PC-3 (cell line): ENCODE measurements around the gene SLC22A3. TPM values are rescaled to one million over a fixed set of nuclear protein-coding genes. Genes with fewer than 3 reads are reported as not detected.

Experiments used
- ATAC-seq: fragments of 200-7000 bp; cut with Tn5 transposase; 2 replicates; pipeline ENCODE4 v1.9.1; 2020; ENCODE audit warnings: mild to moderate bottlenecking, moderate library complexity
- BruUV-seq: library from RNA; stranded (reverse); fragments of 400-500 nt; replicated peaks from 2 replicates; lab custom pipeline; 2021; lab: Mats Ljungman, UMichigan
- CTCF ChIA-PET: fragments of 300-600 bp; sonication (Branson Sonifier 250); formaldehyde crosslinking; loops from one replicate; lab custom pipeline; 2022; ENCODE audit warnings: antibody characterized with exemption; lab: Charles Lee
- POLR2A ChIA-PET: fragments of 300-600 bp; sonication (Branson Sonifier 250); formaldehyde crosslinking; loops from one replicate; lab custom pipeline; 2022; ENCODE audit warnings: antibody characterized with exemption; ENCODE audit not compliant: unreplicated experiment; lab: Charles Lee
- DNase-seq: peaks from one replicate; pipeline ENCODE4 v3.0.0-alpha.2; 2015
- H2AFZ ChIP-seq: fragments of 300-600 bp; sonication (generic); 2 replicates; pipeline ENCODE4 v1.6.0; 2016; ENCODE audit warnings: antibody characterized with exemption, low read length
- H3F3A ChIP-seq: fragments of 300-600 bp; sonication (generic); one replicate; pipeline ENCODE4 v1.6.0; 2017; ENCODE audit warnings: antibody characterized with exemption, low read length, control low read depth, mild to moderate bottlenecking; ENCODE audit not compliant: unreplicated experiment
- H3K27ac ChIP-seq: fragments of 300-600 bp; sonication (generic); 2 replicates; pipeline ENCODE4 v1.5.1; 2016; ENCODE audit warnings: mild to moderate bottlenecking, low read length
- H3K27me3 ChIP-seq: fragments of 300-600 bp; sonication (generic); 2 replicates; pipeline ENCODE4 v1.6.1; 2016; ENCODE audit warnings: low read length, mixed read lengths
- H3K36me3 ChIP-seq: fragments of 300-600 bp; sonication (generic); 2 replicates; pipeline ENCODE4 v1.6.1; 2016; ENCODE audit warnings: low read depth, mixed run types, low read length, mixed read lengths
- H3K4me1 ChIP-seq: fragments of 300-600 bp; sonication (generic); 2 replicates; pipeline ENCODE4 v1.5.1; 2016; ENCODE audit warnings: low read length; ENCODE audit not compliant: insufficient read depth
- H3K4me2 ChIP-seq: fragments of 300-600 bp; sonication (generic); 2 replicates; pipeline ENCODE4 v1.6.0; 2016; ENCODE audit warnings: low read length
- H3K4me3 ChIP-seq: fragments of 300-600 bp; sonication (generic); 2 replicates; pipeline ENCODE4 v1.5.1; 2016; ENCODE audit warnings: mild to moderate bottlenecking, low read length, mixed read lengths
- H3K79me2 ChIP-seq: fragments of 300-600 bp; sonication (generic); 2 replicates; pipeline ENCODE4 v1.6.1; 2017; ENCODE audit warnings: low read length, mixed read lengths
- H3K9ac ChIP-seq: fragments of 300-600 bp; sonication (generic); 2 replicates; pipeline ENCODE4 v1.6.0; 2016; ENCODE audit warnings: mild to moderate bottlenecking, low read length
- H3K9me2 ChIP-seq: fragments of 300-600 bp; sonication (generic); replicated peaks from 2 replicates; pipeline ENCODE4 v1.6.1; 2016; ENCODE audit warnings: mixed run types, low read length, mixed read lengths
- H3K9me3 ChIP-seq: fragments of 300-600 bp; sonication (generic); 2 replicates; pipeline ENCODE4 v1.6.1; 2016; ENCODE audit warnings: low read length, mixed read lengths
- H4K20me1 ChIP-seq: fragments of 300-600 bp; sonication (generic); 2 replicates; pipeline ENCODE4 v1.6.1; 2016; ENCODE audit warnings: low read length, mixed read lengths
- EZH2 ChIP-seq: fragments of 300-600 bp; sonication (generic); IDR thresholded peaks from one replicate; pipeline ENCODE4 v1.6.1; 2017; ENCODE audit warnings: antibody characterized with exemption, mild to moderate bottlenecking, low read length; ENCODE audit not compliant: unreplicated experiment
- EZH2phosphoT487 ChIP-seq: fragments of 300-600 bp; sonication (generic); IDR thresholded peaks from 2 replicates; pipeline ENCODE4 v1.6.1; 2018; ENCODE audit warnings: mild to moderate bottlenecking, antibody characterized with exemption, low read length, borderline replicate concordance
- intact Hi-C: fragments of 100-400 bp; cut with micrococcal nuclease; formaldehyde crosslinking; loops from 2 replicates; pipeline ENCODE4 v1.9.0; 2023
- total RNA-seq: library from RNA; depleted of rRNA; stranded (reverse); fragments of >200 nt; gene quantifications from 2 replicates; pipeline ENCODE4 v1.2.3, GENCODE V29; 2014
- TF ChIP-seq, protein P1 (sequence below): fragments of 300-600 bp; sonication (generic); conservative IDR thresholded peaks from 2 replicates; pipeline ENCODE4 v1.5.1; 2017; ENCODE audit warnings: antibody characterized with exemption, low read depth, mild to moderate bottlenecking, low read length

SLC22A3 gene
- total RNA-seq, 1 experiment from 2014 or later: 0.47 TPM

DNA sequence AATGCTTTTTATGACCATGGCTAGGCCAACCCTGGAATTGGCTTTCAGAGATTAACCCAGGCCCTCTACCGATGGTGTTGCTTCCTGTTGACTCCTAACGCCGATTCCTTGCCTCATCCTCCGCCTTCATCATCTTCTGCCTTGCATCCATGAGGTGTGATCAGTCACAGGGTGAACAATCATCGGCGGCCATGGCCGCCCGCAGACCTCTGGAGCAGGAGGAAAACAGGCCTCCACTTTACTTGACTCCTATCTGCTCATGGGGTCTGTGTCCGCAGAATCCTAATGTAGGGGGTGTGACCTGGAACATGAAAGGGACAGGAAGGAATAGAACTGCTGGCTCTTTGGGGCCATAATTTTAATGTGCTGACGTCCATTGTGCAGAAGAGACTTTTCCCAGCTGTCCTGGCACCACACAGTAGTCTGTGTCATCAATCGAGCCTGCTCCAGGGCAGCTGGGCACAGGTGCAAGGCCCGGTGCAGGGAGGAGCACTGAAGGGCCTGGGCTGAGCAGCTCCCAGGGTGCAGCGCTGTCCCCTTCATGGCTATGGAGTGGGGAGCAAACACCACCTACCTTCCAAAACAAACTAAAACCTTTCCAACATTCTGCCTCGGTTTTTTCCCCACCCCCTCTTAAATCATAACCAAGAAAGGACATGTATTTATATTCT is 8.0 kb downstream of the SLC22A3 start:
- H3K4me1 ChIP-seq: peaks cover 5% of the 10 kb centered on the region
- H3K36me3 ChIP-seq: no peaks in the 10 kb centered on the region
- ATAC-seq (no peak), DNase-seq (no peak)
- ChIA-PET CTCF (no interaction called here), POLR2A (no interaction called here)
- H3K27me3 ChIP-seq: no peaks in the 10 kb centered on the region
- no peak overlapping the region for H3K4me3 ChIP-seq
- H2AFZ ChIP-seq: no peak overlapping the region
- no peak overlapping the region for H3K9ac ChIP-seq
- H3K79me2 ChIP-seq: no peaks in the 10 kb centered on the region
- TF ChIP-seq, protein P1, sequence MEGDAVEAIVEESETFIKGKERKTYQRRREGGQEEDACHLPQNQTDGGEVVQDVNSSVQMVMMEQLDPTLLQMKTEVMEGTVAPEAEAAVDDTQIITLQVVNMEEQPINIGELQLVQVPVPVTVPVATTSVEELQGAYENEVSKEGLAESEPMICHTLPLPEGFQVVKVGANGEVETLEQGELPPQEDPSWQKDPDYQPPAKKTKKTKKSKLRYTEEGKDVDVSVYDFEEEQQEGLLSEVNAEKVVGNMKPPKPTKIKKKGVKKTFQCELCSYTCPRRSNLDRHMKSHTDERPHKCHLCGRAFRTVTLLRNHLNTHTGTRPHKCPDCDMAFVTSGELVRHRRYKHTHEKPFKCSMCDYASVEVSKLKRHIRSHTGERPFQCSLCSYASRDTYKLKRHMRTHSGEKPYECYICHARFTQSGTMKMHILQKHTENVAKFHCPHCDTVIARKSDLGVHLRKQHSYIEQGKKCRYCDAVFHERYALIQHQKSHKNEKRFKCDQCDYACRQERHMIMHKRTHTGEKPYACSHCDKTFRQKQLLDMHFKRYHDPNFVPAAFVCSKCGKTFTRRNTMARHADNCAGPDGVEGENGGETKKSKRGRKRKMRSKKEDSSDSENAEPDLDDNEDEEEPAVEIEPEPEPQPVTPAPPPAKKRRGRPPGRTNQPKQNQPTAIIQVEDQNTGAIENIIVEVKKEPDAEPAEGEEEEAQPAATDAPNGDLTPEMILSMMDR: no peak
- TF ChIP-seq EZH2 (no peak), EZH2phosphoT487 (no peak)
- no peak overlapping the region for H3K4me2 ChIP-seq
- no TSS peak for BruUV-seq
- no peaks in the 10 kb centered on the region for H3K9me2 ChIP-seq
- intact Hi-C loops: no loop called here
- no peak overlapping the region for H3K27ac ChIP-seq
- H3F3A ChIP-seq: no peaks in the 10 kb centered on the region
- no peaks in the 10 kb centered on the region for H3K9me3 ChIP-seq
- no peaks in the 10 kb centered on the region for H4K20me1 ChIP-seq

DNA sequence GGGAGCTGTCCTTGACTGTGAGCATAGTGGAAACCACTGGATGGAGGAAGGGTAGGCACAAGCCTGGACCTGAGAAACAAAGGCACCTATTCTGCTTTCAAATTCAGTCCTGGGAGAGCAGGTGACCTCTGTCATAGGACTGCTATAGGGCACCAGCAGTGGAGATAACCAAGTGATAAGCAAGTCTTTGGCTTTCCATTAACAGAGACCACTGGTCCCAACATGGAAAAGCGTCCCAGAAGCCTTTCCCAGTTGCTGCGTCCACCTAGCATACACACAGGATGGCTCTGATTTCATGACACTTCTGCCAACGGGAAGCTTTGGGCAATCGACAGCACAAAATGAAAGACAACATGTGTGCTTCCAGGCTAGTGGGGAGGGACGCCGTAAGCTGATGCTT is 8.9 kb downstream of the SLC22A3 start:
- H3K4me3 ChIP-seq: no peak overlapping the region
- no peak for ATAC-seq
- no peak overlapping the region for H3K27ac ChIP-seq
- H3K4me1 ChIP-seq: peaks cover 5% of the 10 kb centered on the region
- no peaks in the 10 kb centered on the region for H3F3A ChIP-seq
- no peaks in the 10 kb centered on the region for H4K20me1 ChIP-seq
- H2AFZ ChIP-seq: no peak overlapping the region
- TF ChIP-seq EZH2phosphoT487 (no peak), EZH2 (no peak)
- TF ChIP-seq, protein P1: no peak
- H3K27me3 ChIP-seq: no peaks in the 10 kb centered on the region
- no peaks in the 10 kb centered on the region for H3K9me3 ChIP-seq
- no TSS peak for BruUV-seq
- no peaks in the 10 kb centered on the region for H3K9me2 ChIP-seq
- CTCF ChIA-PET: no interaction called here
- no peak overlapping the region for H3K9ac ChIP-seq
- intact Hi-C loops: no loop called here
- no peak overlapping the region for H3K4me2 ChIP-seq
- no peaks in the 10 kb centered on the region for H3K36me3 ChIP-seq
- POLR2A ChIA-PET: interaction anchor here (0.5 kb wide), 1 partner anchor 505 kb away, joined by 6 read pairs; no protein-coding TSS in a partner anchor
- H3K79me2 ChIP-seq: no peaks in the 10 kb centered on the region
- DNase-seq: no peak
